Smooth muscle cell of trachea (primary cell): ENCODE measurements around the gene OR1S1. TPM values are rescaled to one million over a fixed set of nuclear protein-coding genes. Genes with fewer than 3 reads are reported as not detected.

ENCODE experiments used
- total RNA-seq: library from RNA; depleted of rRNA; stranded (reverse); fragments of >200 nt; gene quantifications from 2 replicates; pipeline ENCODE4 v1.2.1, GENCODE V29; 2014

The OR1S1 gene
- not detected in 2 replicates for total RNA-seq

GRCh38 chr11:58212420-58212819 is at the start of gene OR1S1:
Gene OR1S1, plus strand, starts transcription at chr11:58212720.

GRCh38 chr11:58188770-58189169 is 23.8 kb upstream of the OR1S1 start, which contains the start of gene OR9Q2:
Gene OR9Q2, plus strand, starts transcription at chr11:58189070. Its CDS starts 1,421 bp downstream, at chr11:58190491.

GRCh38 chr11:58204042-58204441 is 8.5 kb upstream of the OR1S1 start, which contains the start of gene OR1S2:
Gene OR1S2, minus strand, starts transcription at chr11:58204142. Its CDS starts 0 bp downstream, at chr11:58204142.

Other genes with a start within 250 kb of the OR1S1 start
- not detected in 2 replicates for gene OR9Q1, start 188.8 kb upstream of the OR1S1 start, total RNA-seq
- gene OR6Q1, start 181.8 kb upstream of the OR1S1 start, total RNA-seq, result not detected in 2 replicates
- gene OR9I1, start 87.2 kb upstream of the OR1S1 start, total RNA-seq, result not detected in 2 replicates
- not detected in 2 replicates for gene OR9Q2, start 23.6 kb upstream of the OR1S1 start, total RNA-seq
- not detected in 2 replicates for gene OR1S2, start 8.6 kb upstream of the OR1S1 start, total RNA-seq
- not detected in 2 replicates for gene OR10Q1, start 16.2 kb downstream of the OR1S1 start, total RNA-seq
- gene OR10W1, start 55.5 kb downstream of the OR1S1 start, total RNA-seq, result not detected in 2 replicates
- not detected in 2 replicates for gene OR5B17, start 146.3 kb downstream of the OR1S1 start, total RNA-seq
- not detected in 2 replicates for gene OR5B3, start 194.2 kb downstream of the OR1S1 start, total RNA-seq
- not detected in 2 replicates for gene OR5B2, start 215.4 kb downstream of the OR1S1 start, total RNA-seq
- gene OR5B12, start 229.5 kb downstream of the OR1S1 start, total RNA-seq, result not detected in 2 replicates